KG1 (cell line): ENCODE data around the gene PPP1R9B.

Source experiments
- DNase-seq: peaks from one replicate; lab custom pipeline; 2025; lab: John Stamatoyannopoulos, UW

The PPP1R9B gene

GRCh38 chr17:50173335-50173941, 23.0 kb upstream of the PPP1R9B start:
- DNase-seq, result no peak

DNA sequence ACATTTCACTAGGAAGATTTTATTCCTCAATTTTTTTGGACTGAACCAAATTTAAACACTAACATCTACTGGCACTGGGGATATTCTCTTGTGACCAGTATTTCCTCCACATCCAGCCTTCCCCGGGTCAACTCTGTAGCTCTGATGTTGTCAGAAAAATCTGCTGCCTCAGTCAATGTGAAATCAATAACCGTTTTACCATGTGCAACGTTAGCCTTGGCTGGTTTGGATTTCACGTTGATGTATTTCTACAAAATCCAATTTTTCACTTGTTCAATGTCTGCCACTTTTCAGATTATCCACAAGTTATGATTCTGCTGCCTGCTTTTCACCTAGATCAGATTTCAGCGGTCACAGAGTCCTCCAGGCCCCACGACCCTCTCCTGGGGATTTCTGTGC, 22.5 kb upstream of the PPP1R9B start:
- DNase-seq, result no peak

DNA sequence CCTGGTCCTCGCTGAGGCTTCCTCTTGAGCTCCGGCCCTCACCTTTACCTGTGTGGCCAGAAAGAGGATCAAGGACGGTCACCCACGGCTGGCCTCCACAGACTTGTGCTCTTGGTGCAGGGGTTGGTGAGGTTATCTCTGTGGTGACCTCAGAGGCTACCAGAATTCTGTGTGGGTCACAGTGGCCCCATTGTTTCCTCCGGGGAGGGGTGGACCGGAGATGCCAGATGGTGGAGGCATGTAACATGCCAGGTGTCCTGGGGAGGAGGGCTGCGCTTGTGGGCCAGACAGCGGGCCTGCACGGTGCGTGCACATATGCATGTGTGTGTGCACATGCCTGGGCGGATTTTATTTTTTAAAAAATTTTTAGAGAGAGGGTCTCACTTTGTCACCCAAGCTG, 21.7 kb upstream of the PPP1R9B start:
- DNase-seq, result no peak

GRCh38 chr17:50171371-50172071, 21.0 kb upstream of the PPP1R9B start:
- no peak for DNase-seq

DNA sequence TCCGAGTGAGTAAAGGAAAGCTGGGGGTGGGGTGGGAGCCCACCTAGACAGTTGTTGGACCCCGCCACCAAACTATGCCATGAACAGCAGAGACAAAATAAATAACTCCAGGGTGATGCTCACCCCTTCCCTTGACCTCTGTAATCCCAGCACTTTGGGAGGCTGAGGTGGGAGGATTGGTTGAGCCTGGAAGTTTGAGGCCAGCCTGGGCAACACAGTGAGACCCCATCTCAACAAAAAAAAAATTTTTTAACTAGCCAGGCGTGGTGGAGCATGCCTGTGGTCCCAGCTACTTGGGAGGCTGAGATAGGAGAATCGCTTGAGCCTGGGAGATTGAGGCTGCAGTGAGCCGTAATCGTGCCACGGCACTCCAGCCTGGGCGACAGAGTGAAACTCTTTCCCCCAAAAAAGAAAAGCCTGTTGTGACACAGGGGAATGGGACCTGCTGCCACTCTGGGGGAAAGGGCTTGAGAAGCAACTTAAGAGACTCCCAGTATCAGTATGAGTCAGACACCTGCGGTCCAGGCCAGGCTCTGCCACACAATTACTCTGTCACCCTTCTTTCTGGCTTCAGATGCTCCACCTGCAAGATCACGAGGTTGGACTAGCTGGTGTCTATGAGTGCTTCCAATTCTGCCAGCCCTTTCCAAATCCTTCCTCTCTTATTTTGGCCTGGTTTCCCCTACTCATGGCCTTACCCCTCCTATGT, 20.3 kb upstream of the PPP1R9B start:
- no peak for DNase-seq

- no peak for DNase-seq
These were observed 19.5 kb upstream of the PPP1R9B start for GRCh38 chr17:50169881-50170459.

- DNase-seq, result peak; percentile 53
These were observed 18.8 kb upstream of the PPP1R9B start for GRCh38 chr17:50169121-50169764.

DNA sequence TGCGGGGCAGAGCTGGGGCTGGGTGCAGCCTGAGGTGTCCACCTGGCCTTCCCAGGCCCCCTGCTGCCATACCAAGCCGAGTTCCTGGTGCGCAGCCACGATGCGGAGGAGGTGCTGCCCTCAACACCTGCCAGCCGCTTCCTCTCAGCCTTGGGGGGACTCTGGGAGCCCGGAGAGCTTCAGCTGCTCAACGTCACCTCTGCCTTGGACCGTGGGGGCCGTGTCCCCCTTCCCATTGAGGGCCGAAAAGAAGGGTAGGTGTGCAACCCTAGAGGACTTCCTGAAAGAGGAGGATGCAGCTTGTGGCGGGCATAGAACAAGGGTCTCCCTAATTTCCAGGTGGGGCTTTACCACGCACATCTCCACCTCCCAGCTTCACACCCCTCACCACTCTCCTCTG, 17.8 kb upstream of the PPP1R9B start:
- DNase-seq, result no peak

- no peak for DNase-seq
These were observed 16.9 kb upstream of the PPP1R9B start for GRCh38 chr17:50167371-50167770.

- no peak for DNase-seq
These were observed 16.2 kb upstream of the PPP1R9B start for GRCh38 chr17:50166518-50167181.

GRCh38 chr17:50165867-50166517, 15.5 kb upstream of the PPP1R9B start, which contains the start of gene SGCA:
SGCA (plus strand) TSS chr17:50166005; CDS start chr17:50166041, 36 bp downstream.
- no peak for DNase-seq

GRCh38 chr17:50165466-50165865, 15.0 kb upstream of the PPP1R9B start:
- DNase-seq, result no peak

- no peak for DNase-seq
These were observed 14.6 kb upstream of the PPP1R9B start for GRCh38 chr17:50165066-50165465.

DNA sequence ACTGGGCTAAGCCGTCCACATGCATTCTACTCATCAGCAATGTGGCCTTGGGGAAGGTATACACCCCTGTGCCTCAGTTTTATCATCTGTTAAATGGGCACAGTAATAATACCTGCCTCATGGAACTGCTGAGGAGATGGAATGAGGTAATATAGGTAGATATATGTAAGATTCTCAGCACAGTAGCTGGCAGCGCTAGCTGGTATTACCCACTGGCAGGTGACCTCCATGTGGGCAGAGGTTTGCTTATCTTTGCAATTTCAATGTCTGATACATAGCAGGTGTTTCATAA, 14.2 kb upstream of the PPP1R9B start:
- no peak for DNase-seq

- DNase-seq, result no peak
These were observed 13.6 kb upstream of the PPP1R9B start for GRCh38 chr17:50163843-50164696.

DNA sequence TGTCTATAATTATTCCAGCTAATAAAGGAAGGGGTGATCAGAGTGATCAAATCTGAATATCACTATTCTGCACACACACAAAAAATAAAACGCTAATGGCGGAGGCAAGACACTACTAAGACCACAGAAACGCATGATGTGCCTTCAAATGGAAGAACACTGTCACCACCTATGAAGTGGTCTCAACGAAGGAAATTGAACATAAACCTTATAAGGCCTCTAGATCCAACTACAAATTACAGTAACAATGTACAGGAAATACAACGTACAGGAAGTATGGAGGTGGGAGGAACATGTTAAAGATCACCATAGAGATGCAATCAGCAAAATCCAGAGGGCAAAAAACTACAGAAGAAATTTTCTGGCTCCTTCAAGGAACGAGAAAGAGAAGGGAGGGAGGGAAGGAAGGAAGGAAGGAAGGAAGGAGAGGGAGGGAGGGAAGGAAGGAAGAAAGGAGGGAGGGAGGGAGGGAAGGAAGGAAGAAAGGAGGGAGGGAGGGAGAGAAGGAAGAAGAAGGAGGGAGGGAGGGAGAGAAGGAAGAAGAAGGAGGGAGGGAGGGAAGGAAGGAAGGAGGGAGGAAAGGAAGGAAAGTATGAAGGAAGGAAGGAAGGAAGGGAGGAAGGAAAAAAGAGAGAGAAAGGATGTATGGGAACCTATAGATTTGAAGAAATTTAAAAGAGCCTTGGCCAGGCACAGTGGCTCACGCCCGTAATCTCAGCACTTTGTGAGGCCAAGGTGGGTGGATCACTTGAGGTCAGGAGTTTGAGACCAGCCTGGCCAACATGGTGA, 12.2 kb upstream of the PPP1R9B start:
- no peak for DNase-seq

DNA sequence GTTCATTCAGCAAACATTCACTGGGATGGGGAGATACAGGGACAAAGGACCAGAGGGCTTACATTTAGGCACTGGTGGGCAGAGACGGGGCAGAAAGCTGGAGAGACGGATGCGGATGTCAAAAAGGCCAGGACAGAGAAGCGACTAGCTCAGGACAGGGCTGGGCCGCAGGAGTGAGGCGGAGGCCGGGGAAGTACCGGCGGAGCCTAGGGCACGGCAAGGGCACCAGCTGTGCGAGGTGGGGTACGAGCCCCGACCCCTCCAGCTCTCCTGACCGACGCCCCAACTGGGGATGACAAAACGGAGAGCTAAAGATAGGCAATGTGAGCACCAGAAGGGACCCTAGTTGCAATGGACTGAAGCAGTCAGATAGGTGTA, 11.4 kb upstream of the PPP1R9B start:
- no peak for DNase-seq

GRCh38 chr17:50161023-50161910, 10.8 kb upstream of the PPP1R9B start:
- peak; percentile 83 for DNase-seq

- no peak for DNase-seq
These were observed 7.4 kb upstream of the PPP1R9B start for GRCh38 chr17:50157891-50158290.
